ENCODE data around the gene PNPLA1. TPM values are rescaled to one million over a fixed set of nuclear protein-coding genes. Genes with fewer than 3 reads are reported as not detected.

PNPLA1 gene
- total RNA-seq, 1 experiment from 2014 or later = 0.29 TPM

DNA sequence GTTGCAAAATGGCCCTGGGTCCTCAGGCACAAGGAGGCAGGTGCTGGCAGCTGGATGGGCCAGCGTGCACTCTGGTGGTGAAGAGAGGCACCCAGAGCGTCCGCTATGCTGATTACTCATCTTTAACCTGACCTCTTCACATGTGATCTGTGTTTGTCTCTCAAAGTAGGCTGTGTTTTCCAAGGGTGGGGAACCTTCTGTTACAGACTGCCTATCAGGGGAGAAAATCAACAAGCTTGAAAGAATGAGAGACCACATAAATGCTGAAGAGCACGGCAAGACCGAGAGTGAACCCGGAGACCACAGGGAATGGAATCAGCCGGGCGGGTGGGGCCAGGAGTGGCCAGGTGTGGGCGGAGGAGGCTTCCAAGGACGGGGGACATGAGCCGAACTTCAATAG, 50.6 kb downstream of the PNPLA1 start:
- CTCF ChIA-PET = no interaction called here
- H2AFZ ChIP-seq (ENCODE audit: low read length) = no peak overlapping the region
- POLR2A ChIA-PET (ENCODE audit: unreplicated experiment) = no interaction called here
- no peaks in the 10 kb centered on the region for H3K79me2 ChIP-seq (ENCODE audit: low read length)
- no TSS peak for BruUV-seq (replicated peaks)
- no peak overlapping the region for H3K27ac ChIP-seq (ENCODE audit: low read length)
- no peak overlapping the region for H3K4me2 ChIP-seq (ENCODE audit: low read length)
- H3K9me2 ChIP-seq (replicated peaks; ENCODE audit: low read length) = no peaks in the 10 kb centered on the region
- ATAC-seq (peak; percentile 38; the same call in 1 of the 2 replicates), DNase-seq (peak; percentile 20)
- H3K27me3 ChIP-seq (ENCODE audit: low read length) = 0 out of 2 replicates have a peak, but pooled peaks cover 9% of the 10 kb centered on the region
- no peaks in the 10 kb centered on the region for H3F3A ChIP-seq (ENCODE audit: low read length, unreplicated experiment)
- H3K4me1 ChIP-seq (ENCODE audit: insufficient read depth, low read length) = no peaks in the 10 kb centered on the region
- TF ChIP-seq, protein P1, sequence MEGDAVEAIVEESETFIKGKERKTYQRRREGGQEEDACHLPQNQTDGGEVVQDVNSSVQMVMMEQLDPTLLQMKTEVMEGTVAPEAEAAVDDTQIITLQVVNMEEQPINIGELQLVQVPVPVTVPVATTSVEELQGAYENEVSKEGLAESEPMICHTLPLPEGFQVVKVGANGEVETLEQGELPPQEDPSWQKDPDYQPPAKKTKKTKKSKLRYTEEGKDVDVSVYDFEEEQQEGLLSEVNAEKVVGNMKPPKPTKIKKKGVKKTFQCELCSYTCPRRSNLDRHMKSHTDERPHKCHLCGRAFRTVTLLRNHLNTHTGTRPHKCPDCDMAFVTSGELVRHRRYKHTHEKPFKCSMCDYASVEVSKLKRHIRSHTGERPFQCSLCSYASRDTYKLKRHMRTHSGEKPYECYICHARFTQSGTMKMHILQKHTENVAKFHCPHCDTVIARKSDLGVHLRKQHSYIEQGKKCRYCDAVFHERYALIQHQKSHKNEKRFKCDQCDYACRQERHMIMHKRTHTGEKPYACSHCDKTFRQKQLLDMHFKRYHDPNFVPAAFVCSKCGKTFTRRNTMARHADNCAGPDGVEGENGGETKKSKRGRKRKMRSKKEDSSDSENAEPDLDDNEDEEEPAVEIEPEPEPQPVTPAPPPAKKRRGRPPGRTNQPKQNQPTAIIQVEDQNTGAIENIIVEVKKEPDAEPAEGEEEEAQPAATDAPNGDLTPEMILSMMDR (conservative IDR thresholded peaks at IDR 0.05; ENCODE audit: low read depth, low read length) = no peak
- TF ChIP-seq EZH2phosphoT487 (IDR thresholded peaks at IDR 0.05; ENCODE audit: borderline replicate concordance, low read length) (no peak), EZH2 (IDR thresholded peaks at IDR 0.05; ENCODE audit: low read length, unreplicated experiment) (no peak)
- no peak overlapping the region for H3K9ac ChIP-seq (ENCODE audit: low read length)
- intact Hi-C loops (cut with micrococcal nuclease) = no loop called here
- H4K20me1 ChIP-seq (ENCODE audit: low read length) = no peaks in the 10 kb centered on the region
- H3K9me3 ChIP-seq (ENCODE audit: low read length) = no peaks in the 10 kb centered on the region
- no peaks in the 10 kb centered on the region for H3K36me3 ChIP-seq (ENCODE audit: low read depth, low read length)
- no peak overlapping the region for H3K4me3 ChIP-seq (ENCODE audit: low read length)

DNA sequence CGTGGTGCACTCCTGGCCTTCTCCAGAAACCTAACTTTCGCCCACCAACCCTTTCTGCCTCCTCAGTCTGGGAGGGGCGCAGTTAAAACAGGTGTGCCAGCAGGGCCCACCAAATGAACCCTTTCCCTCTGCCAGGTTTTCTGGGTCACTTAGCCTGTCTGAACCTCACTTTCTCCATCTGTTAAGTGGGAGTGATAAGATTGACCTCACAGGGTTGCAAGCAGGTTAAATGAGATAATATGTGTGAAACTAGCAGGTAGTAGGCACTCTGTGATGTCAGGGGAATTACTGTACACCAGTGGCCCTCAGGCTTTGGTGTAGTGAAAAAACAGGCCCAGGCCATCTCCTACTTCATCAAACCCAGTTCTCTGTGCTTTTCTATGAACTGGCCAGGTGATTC, 52.7 kb downstream of the PNPLA1 start:
- no peak overlapping the region for H3K9ac ChIP-seq (ENCODE audit: low read length)
- H3K27ac ChIP-seq (ENCODE audit: low read length) = no peak overlapping the region
- no peak for DNase-seq
- intact Hi-C loops (cut with micrococcal nuclease) = no loop called here
- no peak overlapping the region for H3K4me2 ChIP-seq (ENCODE audit: low read length)
- TF ChIP-seq EZH2 (IDR thresholded peaks at IDR 0.05; ENCODE audit: low read length, unreplicated experiment) = no peak
- TF ChIP-seq, protein P1 (conservative IDR thresholded peaks at IDR 0.05; ENCODE audit: low read depth, low read length) = no peak
- TF ChIP-seq EZH2phosphoT487 (IDR thresholded peaks at IDR 0.05; ENCODE audit: borderline replicate concordance, low read length) = no peak
- H3K36me3 ChIP-seq (ENCODE audit: low read depth, low read length) = no peaks in the 10 kb centered on the region
- no peak overlapping the region for H3K4me3 ChIP-seq (ENCODE audit: low read length)
- H4K20me1 ChIP-seq (ENCODE audit: low read length) = no peaks in the 10 kb centered on the region
- H3K9me2 ChIP-seq (replicated peaks; ENCODE audit: low read length) = no peaks in the 10 kb centered on the region
- H3F3A ChIP-seq (ENCODE audit: low read length, unreplicated experiment) = no peaks in the 10 kb centered on the region
- H3K79me2 ChIP-seq (ENCODE audit: low read length) = no peaks in the 10 kb centered on the region
- ChIA-PET POLR2A (ENCODE audit: unreplicated experiment) (interaction anchor here (0.7 kb wide), 1 partner anchor 19 kb away, joined by 5 read pairs; no protein-coding TSS in a partner anchor), CTCF (no interaction called here)
- no peaks in the 10 kb centered on the region for H3K4me1 ChIP-seq (ENCODE audit: insufficient read depth, low read length)
- BruUV-seq (replicated peaks) = no TSS peak
- no peak for ATAC-seq
- H2AFZ ChIP-seq (ENCODE audit: low read length) = no peak overlapping the region
- no peaks in the 10 kb centered on the region for H3K9me3 ChIP-seq (ENCODE audit: low read length)
- H3K27me3 ChIP-seq (ENCODE audit: low read length) = 0 out of 2 replicates have a peak, but pooled peaks cover 5% of the 10 kb centered on the region

DNA sequence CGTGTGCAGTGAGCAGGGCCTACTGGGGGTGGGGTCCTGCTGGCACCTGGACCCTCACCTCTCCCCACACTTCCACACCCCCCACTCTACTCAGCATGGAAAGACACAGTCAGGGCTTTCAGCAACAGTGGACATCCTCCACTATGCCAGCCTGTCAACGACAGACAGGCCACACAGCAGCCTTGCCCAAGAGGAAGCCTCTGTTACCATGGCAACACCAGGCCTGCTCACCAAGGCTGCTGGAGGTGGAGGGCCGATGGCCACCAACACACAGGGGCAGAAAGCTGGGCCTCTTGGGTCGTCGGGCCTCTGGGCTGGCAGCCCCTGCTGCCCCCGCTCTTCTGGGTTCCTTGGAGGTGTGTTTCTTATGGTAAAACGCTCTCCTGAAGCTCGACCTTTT, 53.2 kb downstream of the PNPLA1 start:
- DNase-seq (peak; percentile 9), ATAC-seq (no peak)
- no TSS peak for BruUV-seq (replicated peaks)
- H3F3A ChIP-seq (ENCODE audit: low read length, unreplicated experiment) = no peaks in the 10 kb centered on the region
- H3K4me1 ChIP-seq (ENCODE audit: insufficient read depth, low read length) = no peaks in the 10 kb centered on the region
- intact Hi-C loops (cut with micrococcal nuclease) = no loop called here
- TF ChIP-seq EZH2phosphoT487 (IDR thresholded peaks at IDR 0.05; ENCODE audit: borderline replicate concordance, low read length) (no peak), EZH2 (IDR thresholded peaks at IDR 0.05; ENCODE audit: low read length, unreplicated experiment) (no peak)
- TF ChIP-seq, protein P1 (conservative IDR thresholded peaks at IDR 0.05; ENCODE audit: low read depth, low read length) = no peak
- H4K20me1 ChIP-seq (ENCODE audit: low read length) = no peaks in the 10 kb centered on the region
- H3K27ac ChIP-seq (ENCODE audit: low read length) = no peak overlapping the region
- no peaks in the 10 kb centered on the region for H3K9me2 ChIP-seq (replicated peaks; ENCODE audit: low read length)
- H2AFZ ChIP-seq (ENCODE audit: low read length) = no peak overlapping the region
- no peak overlapping the region for H3K9ac ChIP-seq (ENCODE audit: low read length)
- H3K79me2 ChIP-seq (ENCODE audit: low read length) = no peaks in the 10 kb centered on the region
- 0 out of 2 replicates have a peak, but pooled peaks cover 5% of the 10 kb centered on the region for H3K27me3 ChIP-seq (ENCODE audit: low read length)
- ChIA-PET POLR2A (ENCODE audit: unreplicated experiment) (no interaction called here), CTCF (no interaction called here)
- no peak overlapping the region for H3K4me3 ChIP-seq (ENCODE audit: low read length)
- H3K9me3 ChIP-seq (ENCODE audit: low read length) = no peaks in the 10 kb centered on the region
- H3K36me3 ChIP-seq (ENCODE audit: low read depth, low read length) = no peaks in the 10 kb centered on the region
- H3K4me2 ChIP-seq (ENCODE audit: low read length) = no peak overlapping the region
